ENCODE data around the gene RHBDF2. TPM values are rescaled to one million over a fixed set of nuclear protein-coding genes. Genes with fewer than 3 reads are reported as not detected.

The RHBDF2 gene
- total RNA-seq, 4 donors from 2014 or later, result 53.7 to 76.1 (median 62.6) TPM

GRCh38 chr17:76480632-76481031, 20.6 kb downstream of the RHBDF2 start:
- no peak for TF ChIP-seq CTCF (IDR thresholded peaks at IDR 0.05)
- no peak for TF ChIP-seq POLR2A (IDR thresholded peaks at IDR 0.05)
- H3K4me3 ChIP-seq (ENCODE audit: low read depth, poor library complexity, severe bottlenecking), result no peak overlapping the region
- DNase-seq (ENCODE audit: low spot score in 2 of 2), result no peak
- intact Hi-C loops (cut with DNase I; ENCODE audit: low total_unique reads), result no loop called here
- 60 to 66% methylated on average over 15 of the region's 15 CpGs for WGBS, 2 donors

GRCh38 chr17:76479515-76480060, 21.6 kb downstream of the RHBDF2 start:
- TF ChIP-seq CTCF (IDR thresholded peaks at IDR 0.05), result no peak
- TF ChIP-seq POLR2A (IDR thresholded peaks at IDR 0.05), result no peak
- intact Hi-C loops (cut with DNase I; ENCODE audit: low total_unique reads), result no loop called here
- DNase-seq (ENCODE audit: low spot score in 2 of 2), result no peak
- WGBS, 2 donors, result 82 to 93% methylated on average over 14 of the region's 14 CpGs
- no peak overlapping the region for H3K4me3 ChIP-seq (ENCODE audit: low read depth, poor library complexity, severe bottlenecking)

- no peak for DNase-seq (ENCODE audit: low spot score in 2 of 2)
- H3K4me3 ChIP-seq (ENCODE audit: low read depth, poor library complexity, severe bottlenecking), result no peak overlapping the region
- intact Hi-C loops (cut with DNase I; ENCODE audit: low total_unique reads), result no loop called here
- TF ChIP-seq CTCF (IDR thresholded peaks at IDR 0.05), result no peak
- TF ChIP-seq POLR2A (IDR thresholded peaks at IDR 0.05), result no peak
- 85 to 90% methylated on average over 22 to 34 of the region's 37 CpGs for WGBS, 2 donors
These were observed 22.3 kb downstream of the RHBDF2 start for GRCh38 chr17:76478730-76479514.

- DNase-seq (ENCODE audit: low spot score in 2 of 2), result no peak
- H3K4me3 ChIP-seq (ENCODE audit: low read depth, poor library complexity, severe bottlenecking), result no peak overlapping the region
- 88 to 94% methylated on average over 10 of the region's 10 CpGs for WGBS, 2 donors
- TF ChIP-seq POLR2A (IDR thresholded peaks at IDR 0.05), result no peak
- TF ChIP-seq CTCF (IDR thresholded peaks at IDR 0.05), result no peak
- intact Hi-C loops (cut with DNase I; ENCODE audit: low total_unique reads), result no loop called here
These were observed 23.1 kb downstream of the RHBDF2 start for GRCh38 chr17:76478097-76478496.

- intact Hi-C loops (cut with DNase I; ENCODE audit: low total_unique reads), result no loop called here
- H3K4me3 ChIP-seq (ENCODE audit: low read depth, poor library complexity, severe bottlenecking), result no peak overlapping the region
- DNase-seq (ENCODE audit: low spot score in 2 of 2), result no peak
- WGBS, 2 donors, result 85 to 87% methylated on average over 14 to 15 of the region's 15 CpGs
- TF ChIP-seq POLR2A (IDR thresholded peaks at IDR 0.05), result no peak
- TF ChIP-seq CTCF (IDR thresholded peaks at IDR 0.05), result no peak
These were observed 23.6 kb downstream of the RHBDF2 start for GRCh38 chr17:76477576-76477975.
